K562 (cell line): Measurements from ENCODE around the gene EXOC4. TPM values are rescaled to one million over a fixed set of nuclear protein-coding genes. Genes with fewer than 3 reads are reported as not detected.

ENCODE experiments used
- ATAC-seq: fragments of 200-7000 bp; cut with Tn5 transposase; 3 replicates; pipeline ENCODE4 v1.9.1; 2020; ENCODE audit warnings: moderate library complexity
- BruUV-seq: library from RNA; stranded (reverse); fragments of 400-500 nt; replicated peaks from 2 replicates; lab custom pipeline; 2021; lab: Mats Ljungman, UMichigan
- CTCF ChIA-PET: fragments of 300-600 bp; formaldehyde crosslinking; extraction: SDS; loops from one replicate; lab custom pipeline; 2021; ENCODE audit warnings: low intra/inter-chr PET ratio; lab: Yijun Ruan, JAX
- POLR2A ChIA-PET: fragments of 300-600, 350-650 bp; sonication (Branson Sonifier 250); formaldehyde crosslinking; extraction: SDS; loops from one replicate; lab custom pipeline; 2021; ENCODE audit warnings: antibody characterized with exemption, inconsistent platforms; lab: Yijun Ruan, JAX
- DNase-seq, 4 experiments: peaks; one replicate each; pipeline versions ENCODE4 v3.0.0 to v3.0.0-alpha.2; 2011 to 2018; ENCODE audit warnings: low spot score in 3 of 4, mixed read lengths in 3 of 4; ENCODE audit errors: extremely low read depth in 1 of 4
- FAIRE-seq: peaks from 2 replicates; lab custom pipeline; 2011; peaks lifted over from hg19 to GRCh38; lab: Jason Lieb, UNC
- H2AFZ ChIP-seq: 2 replicates; pipeline ENCODE4 v1.6.0; 2011; ENCODE audit warnings: low read depth, low read length, control low read depth, inconsistent platforms
- H3K27ac ChIP-seq: fragments of 200-600 bp; 3 replicates; pipeline ENCODE4 v1.8.0; 2011; ENCODE audit warnings: low read depth, mild to moderate bottlenecking, control low read depth, inconsistent platforms, low read length, moderate library complexity, mixed read lengths; ENCODE audit errors: extremely low read depth
- H3K27me3 ChIP-seq, 2 experiments: fragments of 300-600 bp in 1 of 2; 2 replicates in 1 of 2; 3 replicates in 1 of 2; pipeline versions ENCODE4 v1.6.0 to v1.8.0; 2011; ENCODE audit warnings: inconsistent platforms in 2 of 2, low read length in 2 of 2, mild to moderate bottlenecking in 1 of 2, mixed read lengths in 1 of 2, moderate library complexity in 1 of 2; ENCODE audit not compliant: control insufficient read depth in 2 of 2, insufficient read depth in 2 of 2
- H3K36me3 ChIP-seq: fragments of 300-600 bp; 3 replicates; pipeline ENCODE4 v1.8.0; 2011; ENCODE audit warnings: mild to moderate bottlenecking, low read length, inconsistent platforms; ENCODE audit not compliant: control insufficient read depth, insufficient read depth
- H3K4me1 ChIP-seq, 2 experiments: fragments of 200-600 bp in 1 of 2; replicated peaks in 1 of 2; 2 replicates in 1 of 2; 3 replicates in 1 of 2; pipeline versions ENCODE4 v1.5.1 to v1.8.0; 2011; ENCODE audit warnings: inconsistent platforms in 2 of 2, low read length in 2 of 2, mild to moderate bottlenecking in 1 of 2, mixed read lengths in 1 of 2, moderate library complexity in 1 of 2; ENCODE audit not compliant: control insufficient read depth in 2 of 2, insufficient read depth in 2 of 2
- H3K4me2 ChIP-seq: 2 replicates; pipeline ENCODE4 v1.6.1; 2011; ENCODE audit warnings: low read length, control low read depth, inconsistent platforms, mixed read lengths; ENCODE audit not compliant: insufficient read depth
- H3K4me3 ChIP-seq: fragments of 200-600 bp; sonication (generic), shearing (Covaris generic); 2 replicates; pipeline ENCODE4 v1.5.1; 2016; ENCODE audit warnings: control low read depth, inconsistent platforms
- H3K79me2 ChIP-seq: fragments of 200-600 bp; 3 replicates; pipeline ENCODE4 v1.8.0; 2011; ENCODE audit warnings: low read length, inconsistent platforms; ENCODE audit not compliant: control insufficient read depth, insufficient read depth
- H3K9ac ChIP-seq, 2 experiments: 2 replicates each; pipeline versions ENCODE4 v1.6.0 to v1.6.1; 2011; ENCODE audit warnings: low read depth in 2 of 2, low read length in 2 of 2, control low read depth in 1 of 2, inconsistent platforms in 1 of 2, mild to moderate bottlenecking in 1 of 2, mixed read lengths in 1 of 2; ENCODE audit not compliant: insufficient read depth in 1 of 2
- H3K9me1 ChIP-seq: one replicate; pipeline ENCODE4 v1.6.0; 2011; ENCODE audit warnings: inconsistent platforms, mild to moderate bottlenecking, low read length, moderate library complexity; ENCODE audit not compliant: control insufficient read depth, insufficient read depth
- H3K9me3 ChIP-seq: replicated peaks from 2 replicates; pipeline ENCODE4 v1.5.1; 2011; ENCODE audit warnings: low read depth, low read length, inconsistent platforms; ENCODE audit not compliant: control insufficient read depth, insufficient read depth
- H4K20me1 ChIP-seq: replicated peaks from 2 replicates; pipeline ENCODE4 v1.6.1; 2011; ENCODE audit warnings: low read length, inconsistent platforms, mixed read lengths; ENCODE audit not compliant: control insufficient read depth, insufficient read depth
- BDP1 ChIP-seq: IDR thresholded peaks from 3 replicates; pipeline ENCODE4 v1.6.1; 2011; ENCODE audit not compliant: insufficient read length, insufficient read depth
- CAMTA2 ChIP-seq: fragments of 250-450 bp; sonication (Bioruptor Pico); conservative IDR thresholded peaks from 2 replicates; pipeline ENCODE4 v1.5.1; 2022
- CHCHD3 ChIP-seq: fragments of 250-450 bp; sonication (Bioruptor Pico); IDR thresholded peaks from 2 replicates; pipeline ENCODE4 v2.1.2; 2022; ENCODE audit warnings: mild to moderate bottlenecking
- EP300 ChIP-seq: IDR thresholded peaks from 2 replicates; pipeline ENCODE4 v1.6.1; 2012; ENCODE audit warnings: low read length, improper control_type of control experiment
- FOXJ3 ChIP-seq: sonication (generic); formaldehyde crosslinking; IDR thresholded peaks from 2 replicates; pipeline ENCODE4 v1.4.0; 2020; ENCODE audit warnings: mild to moderate bottlenecking, missing genetic modification reagents
- MLX ChIP-seq, 2 experiments: fragments of 450-650 bp in 1 of 2; sonication (generic) in 1 of 2; formaldehyde crosslinking; conservative IDR thresholded peaks; 2 replicates each; pipeline versions ENCODE4 v1.4.0 to v1.8.1; 2020 to 2022; ENCODE audit warnings: mild to moderate bottlenecking in 1 of 2, missing genetic modification reagents in 1 of 2
- NFXL1 ChIP-seq: fragments of 450-650 bp; formaldehyde crosslinking; IDR thresholded peaks from 2 replicates; pipeline ENCODE4 v1.4.0; 2021; ENCODE audit warnings: mild to moderate bottlenecking
- SMARCB1 ChIP-seq: IDR thresholded peaks from 2 replicates; pipeline ENCODE4 v1.6.1; 2011; ENCODE audit warnings: improper control_type of control experiment, low read depth; ENCODE audit not compliant: insufficient read length
- TSC22D4 ChIP-seq: fragments of 450-650 bp; IDR thresholded peaks from 2 replicates; pipeline ENCODE4 v1.6.1; 2016; ENCODE audit warnings: missing genetic modification characterization, missing biosample characterization, control low read depth
- VEZF1 ChIP-seq: fragments of 200-800 bp; sonication (Bioruptor generic); IDR thresholded peaks from 2 replicates; pipeline ENCODE4 v1.6.1; 2017; ENCODE audit warnings: missing genetic modification characterization, missing compliant biosample characterization
- ZBTB34 ChIP-seq: fragments of 250-450 bp; sonication (Bioruptor Pico); IDR thresholded peaks from 2 replicates; pipeline ENCODE4 v1.8.0; 2021; ENCODE audit warnings: mild to moderate bottlenecking, moderate library complexity
- ZNF76 ChIP-seq: fragments of 250-450 bp; sonication (Bioruptor Pico); IDR thresholded peaks from 2 replicates; pipeline ENCODE4 v1.4.0; 2020; ENCODE audit warnings: mild to moderate bottlenecking, moderate library complexity, borderline replicate concordance
- WGBS: fragments of 100-300 bp; shearing (Covaris generic); methylation state at CpG from one replicate; pipeline ENCODE4 v1.1.6; 2016; ENCODE audit warnings: low coverage, mixed read lengths; ENCODE audit not compliant: insufficient coverage; ENCODE audit errors: missing lambda C conversion rate; 5-methylcytosine and 5-hydroxymethylcytosine counted together
- in situ Hi-C: fragments of 300-500 bp; cut with MboI; formaldehyde crosslinking; loops from 4 replicates; pipeline ENCODE4 v1.15.0; 2018; ENCODE audit warnings: inconsistent platforms, mixed read lengths
- intact Hi-C: fragments of 100-400 bp; cut with micrococcal nuclease; formaldehyde crosslinking; loops from 2 replicates; pipeline ENCODE4 v1.14.2; 2022
- polyA plus RNA-seq, 8 experiments: library from polyadenylated mRNA; depleted of rRNA in 4 of 8; stranded (reverse) in 5 of 8; unstranded in 3 of 8; fragments of >200 nt; fragmentation: Nextera tagmentation in 2 of 8; fragmentation: Illumina TruSeq in 1 of 8; extraction: Ambion mirVana in 2 of 8; extraction: Trizol in 1 of 8; gene quantifications; 2 replicates each; pipeline versions ENCODE4 v1.2.1 to v1.2.3, GENCODE V29; 2011 to 2014; ENCODE audit warnings: inconsistent platforms in 1 of 8, missing spikeins in 1 of 8
- total RNA-seq, 7 experiments: library from RNA; depleted of rRNA in 6 of 7; stranded (reverse); fragments of >200 nt in 6 of 7; fragmentation: Illumina TruSeq in 2 of 7; extraction: Trizol in 2 of 7; gene quantifications; 2 replicates each; pipeline versions ENCODE4 v1.2.1 to v1.2.3, GENCODE V29; 2011 to 2021; ENCODE audit warnings: low replicate concordance in 1 of 7

EXOC4 gene
- total and polyA plus RNA-seq, 9 of the 15 experiments (the other 6 are each of a cell fraction or from before 2014, with no cell fraction given), result 18.5 to 73.1 (median 46.6) TPM

- CTCF ChIA-PET, result no interaction called here
- no peaks in the 10 kb centered on the region for H3K36me3 ChIP-seq
- no peak for TF ChIP-seq VEZF1 (CRISPR knock-in tag)
- no peak for TF ChIP-seq NFXL1 (CRISPR knock-in tag)
- no peak for TF ChIP-seq MLX (CRISPR knock-in tag; conservative IDR thresholded peaks at IDR 0.05)
- TF ChIP-seq CHCHD3, result no peak
- TF ChIP-seq EP300, result no peak
- no peak for TF ChIP-seq TSC22D4 (tag)
- no peak for TF ChIP-seq FOXJ3 (CRISPR knock-in tag)
- TF ChIP-seq ZNF76 (CRISPR knock-in tag), result no peak
- no peak for TF ChIP-seq BDP1
- no peak for TF ChIP-seq ZBTB34
- no peak for TF ChIP-seq SMARCB1
- TF ChIP-seq CAMTA2 (CRISPR knock-in tag), result no peak
- no peak overlapping the region for H3K9ac ChIP-seq
- no peaks in the 10 kb centered on the region for H3K9me1 ChIP-seq
- H3K27me3 ChIP-seq, result no peaks in the 10 kb centered on the region
- DNase-seq (no peak), ATAC-seq (no peak), FAIRE-seq (no peak)
- H3K4me3 ChIP-seq, result no peak overlapping the region
- WGBS, result 43% methylated on average over 1 of the region's 1 CpG
- H3K9me3 ChIP-seq, result no peaks in the 10 kb centered on the region
- intact Hi-C loops, result no loop called here
- H4K20me1 ChIP-seq, result no peaks in the 10 kb centered on the region
- in situ Hi-C loops, result no loop called here
- no peak overlapping the region for H3K4me2 ChIP-seq
- H3K27ac ChIP-seq, result no peak overlapping the region
- H3K79me2 ChIP-seq, result no peaks in the 10 kb centered on the region
- POLR2A ChIA-PET, result interaction anchor here (0.6 to 1.4 kb wide), 2 partner anchors 10 to 125 kb away, joined by 3 to 4 read pairs; no protein-coding TSS in a partner anchor
- H3K4me1 ChIP-seq, result no peaks in the 10 kb centered on the region
- H2AFZ ChIP-seq, result no peak overlapping the region
- BruUV-seq, result no TSS peak
Measured at GRCh38 chr7:134022286-134022911, 769.5 kb downstream of the EXOC4 start.
